Lung (tissue), 12 donors: ENCODE data around the gene TMEM60. TPM values are rescaled to one million over a fixed set of nuclear protein-coding genes. Genes with fewer than 3 reads are reported as not detected.

Source experiments
- ATAC-seq: fragments of 200-7000 bp; cut with Tn5 transposase; one replicate; pipeline ENCODE4 v1.9.1; 2020; ENCODE audit warnings: moderate number of reproducible peaks; ENCODE audit not compliant: insufficient read depth, low FRiP score
- DNase-seq, 3 donors: peaks; one replicate each; pipeline ENCODE4 v3.0.0-alpha.2; 2013 to 2017
- H3K27ac ChIP-seq, 2 donors: one replicate each; pipeline ENCODE4 v1.5.1; 2013; ENCODE audit warnings: mild to moderate bottlenecking in 2 of 2, moderate library complexity in 2 of 2, control low read depth in 1 of 2, inconsistent platforms in 1 of 2, low read depth in 1 of 2, low read length in 1 of 2
- H3K27me3 ChIP-seq, 3 donors: one replicate each; pipeline ENCODE4 v1.5.1; 2013; ENCODE audit warnings: low read length in 2 of 3; ENCODE audit not compliant: control insufficient read depth in 3 of 3, insufficient read depth in 3 of 3
- H3K36me3 ChIP-seq, 4 donors: one replicate each; pipeline ENCODE4 v1.5.1; 2013; ENCODE audit warnings: low read length in 4 of 4, mild to moderate bottlenecking in 1 of 4, moderate library complexity in 1 of 4; ENCODE audit not compliant: control insufficient read depth in 4 of 4, insufficient read depth in 4 of 4
- H3K4me1 ChIP-seq, 5 donors: one replicate each; pipeline ENCODE4 v1.5.1; 2013; ENCODE audit warnings: low read length in 5 of 5, mild to moderate bottlenecking in 2 of 5, moderate library complexity in 1 of 5; ENCODE audit not compliant: control insufficient read depth in 5 of 5, insufficient read depth in 5 of 5
- H3K4me3 ChIP-seq: one replicate; pipeline ENCODE4 v1.5.1; 2013; ENCODE audit warnings: mild to moderate bottlenecking, control low read depth, moderate library complexity
- H3K9ac ChIP-seq, 2 donors: one replicate each; pipeline ENCODE4 v1.5.1; 2013; ENCODE audit warnings: low read length in 2 of 2, control low read depth in 1 of 2; ENCODE audit not compliant: insufficient read depth in 1 of 2
- H3K9me3 ChIP-seq, 4 donors: one replicate each; pipeline ENCODE4 v1.5.1; 2013; ENCODE audit warnings: low read length in 3 of 4, mild to moderate bottlenecking in 1 of 4, moderate library complexity in 1 of 4; ENCODE audit not compliant: control insufficient read depth in 4 of 4, insufficient read depth in 3 of 4
- WGBS, 2 donors: extraction: QIAGEN DNeasy Blood & Tissue Kit; methylation state at CpG; one replicate each; pipeline ENCODE4 v1.1.7; 2013; 5-methylcytosine and 5-hydroxymethylcytosine counted together
- polyA plus RNA-seq, 2 donors: library from polyadenylated mRNA; stranded (reverse); fragments of 200-250 nt; gene quantifications; one replicate each; pipeline ENCODE4 v1.2.1, GENCODE V29; 2013
- total RNA-seq, 2 donors: library from RNA; depleted of rRNA in 1 of 2; stranded (reverse); fragments of >200 nt in 1 of 2; gene quantifications; one replicate each; pipeline ENCODE4 v1.2.1, GENCODE V29; 2014 to 2021
- TF ChIP-seq, protein P1 (sequence below): IDR thresholded peaks from 2 replicates; pipeline ENCODE4 v1.5.1; 2012; ENCODE audit warnings: mild to moderate bottlenecking; ENCODE audit errors: control extremely low read depth, extremely low read depth
- donor health status: control.
- donor health status: control.
- donor health status: Bipolar disorder and iron deficiency.
- donor health status: healthy.
- donor health status: DM: yes; HTN: yes; CAD: no.

TMEM60 gene
- total and polyA plus RNA-seq, 4 donors: 12.2 to 46.4 (median 19.6) TPM

DNA sequence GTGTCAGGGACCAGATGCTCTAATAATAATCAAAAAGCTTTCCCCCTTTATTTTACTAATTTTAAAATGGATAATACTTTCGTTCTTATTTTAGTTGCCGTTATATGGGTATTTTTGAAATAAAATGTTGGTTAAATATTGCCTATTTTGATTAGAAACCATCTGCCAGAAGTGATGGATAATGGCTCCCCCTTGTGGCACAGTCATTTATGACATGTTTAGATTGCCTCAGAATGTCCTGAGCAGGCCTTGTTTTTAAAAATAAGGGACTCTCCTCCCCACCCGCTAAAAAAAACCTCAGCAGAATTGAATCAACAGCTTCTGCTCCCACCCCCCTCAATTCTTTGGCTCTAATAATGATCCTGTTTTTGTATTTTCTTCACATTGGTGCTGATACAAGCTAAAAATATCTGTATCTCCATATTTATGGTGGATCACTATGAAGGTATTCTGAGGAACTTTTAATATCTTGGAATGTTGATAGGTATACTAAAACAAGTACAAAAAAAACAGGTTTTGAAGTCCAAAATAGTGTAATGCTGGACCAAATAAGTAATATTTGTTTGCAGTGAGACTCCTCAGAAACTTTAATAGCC lies 38.8 kb downstream of the TMEM60 start:
- Histone ChIP-seq H3K9me3 (no peaks in the 10 kb centered on the region), H3K36me3 (no peaks in the 10 kb centered on the region), H3K9ac (no peak overlapping the region), H3K4me3 (no peak overlapping the region), H3K27me3 (no peaks in the 10 kb centered on the region), H3K4me1 (peaks cover 0 to 9% (median 1%) of the 10 kb centered on the region in 5 donors), H3K27ac (no peak overlapping the region)
- 2 to 3% methylated on average over 3 of the region's 3 CpGs for WGBS, 2 donors
- DNase-seq: peak; percentile 55 to 84 (median 77)
- ATAC-seq: peak; percentile 82
- TF ChIP-seq, protein P1, sequence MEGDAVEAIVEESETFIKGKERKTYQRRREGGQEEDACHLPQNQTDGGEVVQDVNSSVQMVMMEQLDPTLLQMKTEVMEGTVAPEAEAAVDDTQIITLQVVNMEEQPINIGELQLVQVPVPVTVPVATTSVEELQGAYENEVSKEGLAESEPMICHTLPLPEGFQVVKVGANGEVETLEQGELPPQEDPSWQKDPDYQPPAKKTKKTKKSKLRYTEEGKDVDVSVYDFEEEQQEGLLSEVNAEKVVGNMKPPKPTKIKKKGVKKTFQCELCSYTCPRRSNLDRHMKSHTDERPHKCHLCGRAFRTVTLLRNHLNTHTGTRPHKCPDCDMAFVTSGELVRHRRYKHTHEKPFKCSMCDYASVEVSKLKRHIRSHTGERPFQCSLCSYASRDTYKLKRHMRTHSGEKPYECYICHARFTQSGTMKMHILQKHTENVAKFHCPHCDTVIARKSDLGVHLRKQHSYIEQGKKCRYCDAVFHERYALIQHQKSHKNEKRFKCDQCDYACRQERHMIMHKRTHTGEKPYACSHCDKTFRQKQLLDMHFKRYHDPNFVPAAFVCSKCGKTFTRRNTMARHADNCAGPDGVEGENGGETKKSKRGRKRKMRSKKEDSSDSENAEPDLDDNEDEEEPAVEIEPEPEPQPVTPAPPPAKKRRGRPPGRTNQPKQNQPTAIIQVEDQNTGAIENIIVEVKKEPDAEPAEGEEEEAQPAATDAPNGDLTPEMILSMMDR: peak; percentile 85

- ATAC-seq: no peak
- Histone ChIP-seq H3K9me3 (no peaks in the 10 kb centered on the region), H3K27ac (no peak overlapping the region), H3K4me1 (peaks cover 0 to 4% (median 1%) of the 10 kb centered on the region in 5 donors), H3K36me3 (no peaks in the 10 kb centered on the region), H3K9ac (no peak overlapping the region), H3K4me3 (no peak overlapping the region), H3K27me3 (no peaks in the 10 kb centered on the region)
- 11 to 15% methylated on average over 1 of the region's 1 CpG for whole genome bisulfite sequencing, 2 donors
- DNase-seq: no peak
- TF ChIP-seq, protein P1: no peak
These were observed 40.6 kb downstream of the TMEM60 start for GRCh38 chr7:77757589-77757988.

GRCh38 chr7:77753173-77753572 lies 45.1 kb downstream of the TMEM60 start:
- Histone ChIP-seq H3K36me3 (peaks cover 0 to 7% (median 2%) of the 10 kb centered on the region in 4 donors), H3K4me1 (peaks cover 0 to 10% (median 2%) of the 10 kb centered on the region in 5 donors), H3K27ac (no peak overlapping the region), H3K4me3 (no peak overlapping the region), H3K27me3 (no peaks in the 10 kb centered on the region), H3K9me3 (no peaks in the 10 kb centered on the region), H3K9ac (no peak overlapping the region)
- ATAC-seq (peak; percentile 37), DNase-seq (no peak)
- TF ChIP-seq, protein P1: no peak
- WGBS, 2 donors: 30 to 49% methylated on average over 1 of the region's 1 CpG

DNA sequence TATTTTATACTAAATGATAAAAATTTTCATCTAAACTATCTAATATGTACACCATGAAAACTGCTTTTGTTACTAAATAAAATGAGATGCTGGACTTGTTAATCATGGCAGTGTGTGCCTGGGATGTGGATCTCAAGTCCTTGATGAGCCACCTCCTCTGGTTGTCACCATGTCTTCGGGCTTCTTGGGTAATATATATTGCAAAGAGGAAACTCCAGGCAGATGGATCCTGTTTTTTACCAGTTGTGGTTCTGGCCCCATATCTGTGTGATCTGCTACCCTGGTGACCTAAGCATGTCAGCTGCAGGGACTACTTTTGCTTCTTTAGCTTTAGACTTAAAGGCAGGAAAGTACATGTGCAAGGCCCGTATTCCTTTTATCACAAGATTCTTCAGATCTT lies 46.2 kb downstream of the TMEM60 start:
- peak; percentile 47 for ATAC-seq
- WGBS, 2 donors: 5 to 34% methylated on average over 2 of the region's 2 CpGs
- no peaks in the 10 kb centered on the region for H3K27me3 ChIP-seq
- H3K4me1 ChIP-seq: peaks cover 0 to 10% (median 4%) of the 10 kb centered on the region in 5 donors
- peaks cover 0 to 7% (median 2%) of the 10 kb centered on the region in 4 donors for H3K36me3 ChIP-seq
- no peaks in the 10 kb centered on the region for H3K9me3 ChIP-seq
- no peak overlapping the region for H3K4me3 ChIP-seq
- peak in 1 of 3 donors; percentile 26 for DNase-seq
- no peak overlapping the region for H3K9ac ChIP-seq
- H3K27ac ChIP-seq: no peak overlapping the region
- TF ChIP-seq, protein P1: no peak
